Transverse colon (tissue), 3 donors: ENCODE data around the gene PRDM2.

Experiments used
- EP300 ChIP-seq: sonication (generic); formaldehyde crosslinking; IDR thresholded peaks from one replicate; pipeline ENCODE4 v1.6.1; 2017; ENCODE audit warnings: antibody characterized with exemption, low read depth
- POLR2A ChIP-seq: fragments of 450-650 bp; IDR thresholded peaks from one replicate; pipeline ENCODE4 v1.6.1; 2016; ENCODE audit warnings: antibody characterized with exemption, mild to moderate bottlenecking, moderate library complexity
- TF ChIP-seq, protein P1 (sequence below), 5 experiments: fragments of 200-600 bp in 3 of 5; fragments of 450-650 bp in 2 of 5; sonication (generic) in 3 of 5; IDR thresholded peaks; 1 replicate in 2 of 5; 2 replicates in 3 of 5; pipeline ENCODE4 v1.5.1; 2016 to 2017; ENCODE audit warnings: antibody characterized with exemption in 5 of 5, inconsistent platforms in 3 of 5, mild to moderate bottlenecking in 2 of 5, moderate library complexity in 1 of 5

DNA sequence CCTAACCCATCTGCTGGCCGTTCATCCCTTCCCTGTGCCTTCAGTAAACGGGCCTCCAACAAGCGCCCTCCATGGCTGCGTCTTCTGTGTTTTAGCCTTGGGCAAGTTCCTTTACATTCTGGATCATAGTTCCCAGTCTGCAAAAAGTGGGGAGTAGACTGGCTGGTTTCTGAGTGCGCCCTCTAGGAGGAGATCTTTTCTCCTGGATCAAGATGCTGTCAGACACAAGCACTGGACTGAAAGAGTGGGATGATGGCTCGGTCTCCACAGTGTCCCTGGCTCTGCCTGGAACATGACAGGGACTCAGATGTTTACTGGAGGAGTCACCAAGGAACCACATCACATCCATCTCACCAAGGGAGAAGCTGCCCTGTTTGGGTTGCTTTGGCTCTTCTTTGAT, 88.8 kb downstream of the PRDM2 start:
- TF ChIP-seq POLR2A: no peak
- TF ChIP-seq, protein P1, sequence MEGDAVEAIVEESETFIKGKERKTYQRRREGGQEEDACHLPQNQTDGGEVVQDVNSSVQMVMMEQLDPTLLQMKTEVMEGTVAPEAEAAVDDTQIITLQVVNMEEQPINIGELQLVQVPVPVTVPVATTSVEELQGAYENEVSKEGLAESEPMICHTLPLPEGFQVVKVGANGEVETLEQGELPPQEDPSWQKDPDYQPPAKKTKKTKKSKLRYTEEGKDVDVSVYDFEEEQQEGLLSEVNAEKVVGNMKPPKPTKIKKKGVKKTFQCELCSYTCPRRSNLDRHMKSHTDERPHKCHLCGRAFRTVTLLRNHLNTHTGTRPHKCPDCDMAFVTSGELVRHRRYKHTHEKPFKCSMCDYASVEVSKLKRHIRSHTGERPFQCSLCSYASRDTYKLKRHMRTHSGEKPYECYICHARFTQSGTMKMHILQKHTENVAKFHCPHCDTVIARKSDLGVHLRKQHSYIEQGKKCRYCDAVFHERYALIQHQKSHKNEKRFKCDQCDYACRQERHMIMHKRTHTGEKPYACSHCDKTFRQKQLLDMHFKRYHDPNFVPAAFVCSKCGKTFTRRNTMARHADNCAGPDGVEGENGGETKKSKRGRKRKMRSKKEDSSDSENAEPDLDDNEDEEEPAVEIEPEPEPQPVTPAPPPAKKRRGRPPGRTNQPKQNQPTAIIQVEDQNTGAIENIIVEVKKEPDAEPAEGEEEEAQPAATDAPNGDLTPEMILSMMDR (IDR thresholded peaks at IDR 0.05): no peak
- TF ChIP-seq EP300: no peak
